Measurements from ENCODE around the gene SNX25.

Gene SNX25

DNA sequence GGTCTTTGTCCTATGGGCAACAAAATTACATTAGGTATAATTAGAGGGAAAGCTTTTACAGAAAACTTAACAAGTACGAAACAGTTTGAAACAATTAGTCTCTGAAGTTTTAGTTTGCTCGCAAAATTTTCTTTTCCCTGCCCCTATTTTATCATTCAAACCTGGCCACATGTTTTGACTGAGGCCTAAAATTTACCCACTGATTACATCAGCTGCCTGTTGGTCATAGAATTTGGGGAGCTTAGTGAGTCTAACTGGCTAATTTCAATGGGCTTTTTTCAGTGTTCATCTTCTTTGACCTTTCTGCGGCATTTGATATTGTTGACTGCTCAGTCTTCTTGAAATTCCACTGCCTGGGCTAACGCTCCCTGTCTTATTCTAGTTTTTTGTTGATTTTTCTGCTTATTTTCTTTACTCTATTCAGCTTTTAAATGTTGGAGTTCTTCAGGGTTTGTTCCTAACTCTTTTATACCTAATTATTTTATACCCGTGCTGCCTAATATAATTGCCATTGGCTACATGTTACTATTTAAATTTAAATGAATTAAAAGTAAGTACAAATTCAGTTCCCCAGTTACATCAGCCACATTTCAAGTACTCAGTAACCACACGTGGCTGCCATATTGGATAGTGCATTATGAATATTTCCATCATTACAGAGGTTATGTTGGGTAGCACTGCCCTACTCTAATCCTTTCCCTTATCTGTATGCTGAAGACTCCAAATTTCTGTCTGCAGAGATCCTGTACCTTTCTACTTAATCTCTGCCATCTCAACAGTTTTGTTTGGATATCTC, 87.5 kb downstream of the SNX25 start:
- no peak for TF ChIP-seq CTCF (IDR thresholded peaks at IDR 0.05; ENCODE audit: poor library complexity, severe bottlenecking)
- DNase-seq (ENCODE audit: low spot score) (no peak), ATAC-seq (ENCODE audit: low read depth) (no peak)
- Histone ChIP-seq H3K4me1 (ENCODE audit: insufficient read depth, poor library complexity, severe bottlenecking) (no peaks in the 10 kb centered on the region), H3K27ac (ENCODE audit: poor library complexity, severe bottlenecking) (no peak overlapping the region), H3K9me3 (ENCODE audit: severe bottlenecking) (no peaks in the 10 kb centered on the region), H3K4me3 (ENCODE audit: severe bottlenecking) (no peak overlapping the region), H3K36me3 (ENCODE audit: low read depth) (no peaks in the 10 kb centered on the region), H3K27me3 (ENCODE audit: insufficient read depth, poor library complexity, severe bottlenecking) (no peaks in the 10 kb centered on the region)

- no peak overlapping the region for H3K4me3 ChIP-seq (ENCODE audit: severe bottlenecking)
- DNase-seq (ENCODE audit: low spot score) (no peak), ATAC-seq (ENCODE audit: low read depth) (no peak)
- H3K36me3 ChIP-seq (ENCODE audit: low read depth), result no peaks in the 10 kb centered on the region
- no peaks in the 10 kb centered on the region for H3K27me3 ChIP-seq (ENCODE audit: insufficient read depth, poor library complexity, severe bottlenecking)
- no peaks in the 10 kb centered on the region for H3K9me3 ChIP-seq (ENCODE audit: severe bottlenecking)
- H3K4me1 ChIP-seq (ENCODE audit: insufficient read depth, poor library complexity, severe bottlenecking), result no peaks in the 10 kb centered on the region
- TF ChIP-seq CTCF (IDR thresholded peaks at IDR 0.05; ENCODE audit: poor library complexity, severe bottlenecking), result no peak
- no peak overlapping the region for H3K27ac ChIP-seq (ENCODE audit: poor library complexity, severe bottlenecking)
These were observed 89.5 kb downstream of the SNX25 start for GRCh38 chr4:185298728-185299430.

DNA sequence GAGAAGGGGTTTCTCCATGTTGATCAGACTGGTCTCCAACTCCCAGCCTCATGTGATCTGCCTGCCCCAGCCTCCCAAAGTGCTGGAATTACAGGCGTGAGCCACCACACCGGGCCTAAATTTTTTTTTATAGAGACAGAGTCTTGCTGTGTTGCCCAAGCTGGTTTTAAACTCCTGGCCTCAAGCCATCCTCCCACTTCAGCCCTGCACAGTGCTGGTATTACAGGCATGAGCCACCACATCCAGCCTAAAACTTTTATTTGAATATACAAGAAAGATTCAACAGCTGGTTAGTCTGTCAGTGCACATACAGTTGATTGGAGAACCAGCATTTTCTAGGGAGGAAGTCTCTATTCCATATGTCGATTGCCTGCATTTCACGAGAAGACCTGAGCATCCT, 95.1 kb downstream of the SNX25 start:
- Histone ChIP-seq H3K27ac (ENCODE audit: poor library complexity, severe bottlenecking) (no peak overlapping the region), H3K4me1 (ENCODE audit: insufficient read depth, poor library complexity, severe bottlenecking) (peaks cover 19% of the 10 kb centered on the region), H3K4me3 (ENCODE audit: severe bottlenecking) (no peak overlapping the region), H3K9me3 (ENCODE audit: severe bottlenecking) (no peaks in the 10 kb centered on the region), H3K27me3 (ENCODE audit: insufficient read depth, poor library complexity, severe bottlenecking) (no peaks in the 10 kb centered on the region), H3K36me3 (ENCODE audit: low read depth) (no peaks in the 10 kb centered on the region)
- ATAC-seq (ENCODE audit: low read depth) (no peak), DNase-seq (ENCODE audit: low spot score) (no peak)
- no peak for TF ChIP-seq CTCF (IDR thresholded peaks at IDR 0.05; ENCODE audit: poor library complexity, severe bottlenecking)

DNA sequence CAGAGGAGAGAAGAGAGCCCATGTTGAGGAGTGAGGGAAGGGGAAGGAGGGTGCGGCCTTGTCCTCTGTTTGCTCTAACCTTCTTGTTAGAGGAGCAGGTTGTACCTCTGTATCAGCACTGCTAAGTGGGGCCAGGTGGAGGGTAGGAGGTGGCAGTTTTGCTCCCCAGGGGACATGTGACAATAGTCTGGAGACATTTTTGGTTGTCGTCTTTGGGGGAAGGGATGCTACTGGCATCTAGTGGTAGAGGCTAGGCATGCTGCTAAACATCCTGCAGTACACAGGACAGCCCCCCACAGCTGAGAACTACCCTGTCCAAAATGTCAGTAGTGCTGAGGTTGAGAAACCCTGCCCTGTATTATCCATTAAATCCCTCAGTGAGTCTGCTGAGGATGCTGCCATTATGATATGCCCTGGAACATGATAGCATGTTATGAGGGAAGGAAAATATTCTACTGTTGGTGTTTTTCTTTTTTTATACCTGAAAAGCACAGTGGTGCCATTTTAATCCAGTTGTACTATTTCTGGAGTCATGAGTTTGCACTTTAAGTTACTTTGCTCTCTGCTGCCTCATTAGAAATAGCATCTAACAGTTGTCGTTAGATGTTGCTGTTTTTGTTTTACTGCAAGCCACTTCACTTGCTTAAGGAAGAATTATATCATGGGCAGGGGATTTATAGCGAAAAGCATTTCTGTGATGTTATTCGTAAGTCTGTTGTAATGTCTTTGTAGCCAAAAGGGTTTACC, 95.7 kb downstream of the SNX25 start:
- no peaks in the 10 kb centered on the region for H3K36me3 ChIP-seq (ENCODE audit: low read depth)
- no peak overlapping the region for H3K4me3 ChIP-seq (ENCODE audit: severe bottlenecking)
- no peaks in the 10 kb centered on the region for H3K27me3 ChIP-seq (ENCODE audit: insufficient read depth, poor library complexity, severe bottlenecking)
- peaks cover 19% of the 10 kb centered on the region for H3K4me1 ChIP-seq (ENCODE audit: insufficient read depth, poor library complexity, severe bottlenecking)
- DNase-seq (ENCODE audit: low spot score) (no peak), ATAC-seq (ENCODE audit: low read depth) (no peak)
- H3K27ac ChIP-seq (ENCODE audit: poor library complexity, severe bottlenecking), result peak overlapping the region; percentile 66
- peak; percentile 45 for TF ChIP-seq CTCF (IDR thresholded peaks at IDR 0.05; ENCODE audit: poor library complexity, severe bottlenecking)
- H3K9me3 ChIP-seq (ENCODE audit: severe bottlenecking), result no peaks in the 10 kb centered on the region
